Measurements from ENCODE around the gene HDDC2.

Gene HDDC2

DNA sequence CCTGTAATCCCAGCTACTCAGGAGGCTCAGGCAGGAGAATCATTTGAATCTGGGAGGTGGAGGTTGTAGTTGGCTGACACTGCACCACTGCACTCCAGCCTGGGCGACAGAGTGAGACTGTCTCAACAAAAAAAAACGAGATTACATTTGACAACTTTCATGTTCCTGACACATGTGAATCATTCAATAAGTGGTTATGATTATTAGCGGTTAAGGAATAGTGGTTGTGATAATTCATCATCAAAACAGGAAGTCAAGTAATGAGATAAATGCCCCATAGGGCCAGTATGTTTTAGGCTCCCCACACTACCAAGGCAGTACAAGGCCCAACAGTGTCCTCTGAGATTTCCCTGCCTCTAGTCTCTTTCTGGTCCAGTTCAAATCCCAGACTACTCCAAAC lies 2.5 kb downstream of the HDDC2 start:
- TF ChIP-seq, protein P1, sequence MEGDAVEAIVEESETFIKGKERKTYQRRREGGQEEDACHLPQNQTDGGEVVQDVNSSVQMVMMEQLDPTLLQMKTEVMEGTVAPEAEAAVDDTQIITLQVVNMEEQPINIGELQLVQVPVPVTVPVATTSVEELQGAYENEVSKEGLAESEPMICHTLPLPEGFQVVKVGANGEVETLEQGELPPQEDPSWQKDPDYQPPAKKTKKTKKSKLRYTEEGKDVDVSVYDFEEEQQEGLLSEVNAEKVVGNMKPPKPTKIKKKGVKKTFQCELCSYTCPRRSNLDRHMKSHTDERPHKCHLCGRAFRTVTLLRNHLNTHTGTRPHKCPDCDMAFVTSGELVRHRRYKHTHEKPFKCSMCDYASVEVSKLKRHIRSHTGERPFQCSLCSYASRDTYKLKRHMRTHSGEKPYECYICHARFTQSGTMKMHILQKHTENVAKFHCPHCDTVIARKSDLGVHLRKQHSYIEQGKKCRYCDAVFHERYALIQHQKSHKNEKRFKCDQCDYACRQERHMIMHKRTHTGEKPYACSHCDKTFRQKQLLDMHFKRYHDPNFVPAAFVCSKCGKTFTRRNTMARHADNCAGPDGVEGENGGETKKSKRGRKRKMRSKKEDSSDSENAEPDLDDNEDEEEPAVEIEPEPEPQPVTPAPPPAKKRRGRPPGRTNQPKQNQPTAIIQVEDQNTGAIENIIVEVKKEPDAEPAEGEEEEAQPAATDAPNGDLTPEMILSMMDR (IDR thresholded peaks at IDR 0.05; ENCODE audit: control insufficient read depth, insufficient read depth, low read depth, low read length, missing control alignments), result no peak
- H3K4me3 ChIP-seq (ENCODE audit: control insufficient read depth, low read depth, low read length), result no peak overlapping the region
- DNase-seq (ENCODE audit: low read depth), result no peak

DNA sequence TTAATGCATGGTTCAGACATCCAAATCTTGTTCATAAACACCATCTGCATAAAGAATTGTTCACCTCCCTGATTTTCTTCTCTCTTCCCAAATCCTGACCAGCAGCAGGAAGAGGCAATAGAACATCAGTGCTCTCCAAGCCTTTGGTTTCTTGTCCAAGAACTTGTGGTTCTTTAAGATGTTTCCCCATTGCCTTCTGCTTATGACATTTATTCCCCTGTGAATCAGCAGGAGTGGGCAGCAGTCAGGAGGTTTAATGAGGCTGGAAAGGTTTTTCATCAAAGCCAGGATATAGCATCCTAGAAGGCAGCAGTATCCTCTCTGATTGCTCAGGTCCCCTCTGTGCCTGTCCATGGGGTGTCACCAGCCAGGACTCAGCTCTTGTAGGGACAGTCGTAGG lies 5.3 kb downstream of the HDDC2 start:
- H3K4me3 ChIP-seq (ENCODE audit: control insufficient read depth, low read depth, low read length), result no peak overlapping the region
- TF ChIP-seq, protein P1 (IDR thresholded peaks at IDR 0.05; ENCODE audit: control insufficient read depth, insufficient read depth, low read depth, low read length, missing control alignments), result no peak

DNA sequence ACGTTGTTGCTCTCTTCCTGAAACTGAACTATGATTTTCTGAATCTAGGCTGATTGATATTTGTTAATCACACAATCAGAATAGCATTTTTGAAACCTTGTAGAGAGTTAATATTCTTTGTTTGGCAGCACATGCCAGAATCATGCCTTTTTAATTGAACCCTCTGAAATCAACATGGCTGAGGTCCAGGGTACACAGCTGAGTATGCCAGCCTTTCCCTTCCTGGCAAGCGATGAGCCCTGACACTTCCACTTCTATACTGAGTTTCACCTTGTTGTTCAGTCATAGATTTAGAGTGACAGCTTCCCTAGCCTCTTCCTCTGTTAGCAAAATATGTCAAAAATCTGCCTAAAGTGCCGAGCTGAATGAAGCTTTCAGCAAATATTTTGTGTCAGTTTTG lies 6.8 kb downstream of the HDDC2 start:
- DNase-seq (ENCODE audit: low read depth), result no peak
- no peak overlapping the region for H3K4me3 ChIP-seq (ENCODE audit: control insufficient read depth, low read depth, low read length)
- TF ChIP-seq, protein P1 (IDR thresholded peaks at IDR 0.05; ENCODE audit: control insufficient read depth, insufficient read depth, low read depth, low read length, missing control alignments), result no peak

More for the DNA sequence above, 5.3 kb downstream of the HDDC2 start:
- no peak for DNase-seq (ENCODE audit: low read depth)

DNA sequence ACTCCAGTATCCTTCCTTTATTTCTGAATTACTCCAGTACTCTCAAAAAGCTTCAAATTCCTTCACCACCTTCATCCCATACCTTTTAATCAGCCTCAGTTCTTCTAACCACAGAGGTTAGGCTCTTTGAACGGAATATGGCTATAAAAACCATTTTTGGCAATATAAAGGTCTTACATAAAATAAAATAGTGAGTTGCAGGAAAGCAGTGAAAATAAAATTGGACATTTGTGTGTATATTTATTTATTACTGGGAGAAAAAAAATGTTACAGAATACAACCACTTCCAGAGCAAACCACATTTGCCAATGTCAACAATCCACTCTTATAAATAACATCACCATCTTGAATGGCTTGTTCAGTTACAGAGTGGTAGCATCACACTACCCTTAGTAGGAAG lies 7.7 kb downstream of the HDDC2 start:
- DNase-seq (ENCODE audit: low read depth), result no peak
- TF ChIP-seq, protein P1 (IDR thresholded peaks at IDR 0.05; ENCODE audit: control insufficient read depth, insufficient read depth, low read depth, low read length, missing control alignments), result no peak

DNA sequence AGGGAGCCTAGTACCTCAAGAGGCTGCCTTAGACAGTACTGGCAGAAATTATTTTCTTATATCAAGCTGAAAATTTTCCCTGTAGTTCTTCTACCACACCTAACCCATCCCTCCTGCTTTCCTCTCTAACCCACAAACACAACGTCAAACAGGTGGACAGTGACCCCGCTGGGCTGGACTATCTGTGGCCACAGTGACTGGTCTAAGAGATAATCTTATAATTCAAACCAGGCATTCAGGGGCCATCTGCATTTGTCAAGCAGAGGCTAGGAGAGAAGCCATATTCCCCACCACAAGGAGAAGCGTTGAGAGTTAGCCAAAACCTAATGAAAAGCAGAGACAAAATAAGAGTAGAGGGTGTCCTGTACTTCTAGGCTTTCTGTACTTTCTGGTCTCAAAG lies 8.2 kb downstream of the HDDC2 start:
- TF ChIP-seq, protein P1 (IDR thresholded peaks at IDR 0.05; ENCODE audit: control insufficient read depth, insufficient read depth, low read depth, low read length, missing control alignments), result no peak
- no peak for DNase-seq (ENCODE audit: low read depth)
- no peak overlapping the region for H3K4me3 ChIP-seq (ENCODE audit: control insufficient read depth, low read depth, low read length)

More for the DNA sequence above, 7.7 kb downstream of the HDDC2 start:
- H3K4me3 ChIP-seq (ENCODE audit: control insufficient read depth, low read depth, low read length), result no peak overlapping the region

DNA sequence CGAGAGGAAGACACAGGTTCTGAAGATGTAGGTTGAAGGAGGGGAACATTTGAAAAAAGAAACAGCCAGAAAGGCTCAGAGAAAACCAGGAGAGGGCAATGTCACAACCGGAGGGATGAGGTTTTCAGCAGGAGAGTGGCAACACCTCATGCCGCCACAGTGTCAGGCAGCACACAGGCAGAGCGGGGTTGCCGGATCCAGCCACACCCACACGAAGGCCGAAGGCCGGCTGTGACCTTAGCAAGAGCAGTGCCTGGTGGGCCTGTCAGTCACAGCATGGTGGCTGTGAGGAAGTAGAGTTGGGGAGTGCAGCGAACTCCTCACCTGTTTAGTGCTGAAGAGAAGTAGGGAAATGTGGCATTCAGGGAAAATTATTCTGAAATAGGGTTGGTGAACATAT lies 14.0 kb downstream of the HDDC2 start:
- no peak overlapping the region for H3K4me3 ChIP-seq (ENCODE audit: control insufficient read depth, low read depth, low read length)
- no peak for DNase-seq (ENCODE audit: low read depth)
- TF ChIP-seq, protein P1 (IDR thresholded peaks at IDR 0.05; ENCODE audit: control insufficient read depth, insufficient read depth, low read depth, low read length, missing control alignments), result no peak

DNA sequence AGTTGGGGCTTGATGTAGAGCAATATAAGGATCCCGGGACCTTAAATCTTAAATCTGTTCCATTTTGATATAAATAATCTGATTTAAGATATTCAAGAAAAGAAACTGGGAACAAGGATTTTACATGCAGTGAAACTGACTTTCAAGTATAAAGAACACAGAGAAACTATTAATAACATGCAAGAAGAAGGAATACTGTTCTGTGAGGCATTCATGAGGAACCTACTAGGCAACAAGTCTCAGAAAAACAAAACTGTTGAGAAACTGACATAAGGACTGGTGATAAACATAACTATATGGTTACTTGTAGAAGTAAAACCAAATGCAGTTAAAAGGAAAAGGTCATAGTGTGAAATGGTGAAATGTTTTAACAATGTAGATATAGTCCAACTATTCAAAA lies 15.8 kb downstream of the HDDC2 start:
- no peak for DNase-seq (ENCODE audit: low read depth)
- no peak overlapping the region for H3K4me3 ChIP-seq (ENCODE audit: control insufficient read depth, low read depth, low read length)
- TF ChIP-seq, protein P1 (IDR thresholded peaks at IDR 0.05; ENCODE audit: control insufficient read depth, insufficient read depth, low read depth, low read length, missing control alignments), result no peak
